GM19397 (cell line): Measurements from ENCODE around the gene MRPL46.
"Not testable (repeated sequence)": the region's sequence is repeated elsewhere in the genome, so short reads cannot be mapped to it uniquely, and the experiment has no call there.

ENCODE experiments used
- ATAC-seq: cut with Tn5 transposase; IDR thresholded peaks from one replicate; pipeline ENCODE4 v1.9.1; 2021; ENCODE audit warnings: mild to moderate bottlenecking, moderate library complexity; ENCODE audit not compliant: unreplicated experiment

MRPL46 gene

GRCh38 chr15:88480981-88481380 lies 13.8 kb upstream of the MRPL46 start:
- no peak for ATAC-seq

- ATAC-seq: no peak
Observed at GRCh38 chr15:88479169-88479568, 12.0 kb upstream of the MRPL46 start.

GRCh38 chr15:88477904-88478303 lies 10.7 kb upstream of the MRPL46 start:
- ATAC-seq: no peak

GRCh38 chr15:88477126-88477525 lies 9.9 kb upstream of the MRPL46 start:
- no peak for ATAC-seq

GRCh38 chr15:88476635-88477060 lies 9.5 kb upstream of the MRPL46 start:
- ATAC-seq: no peak

- ATAC-seq: not testable (repeated sequence)
Observed at GRCh38 chr15:88473661-88474293, 6.6 kb upstream of the MRPL46 start.

- ATAC-seq: no peak
Observed at GRCh38 chr15:88472225-88472624, 5.0 kb upstream of the MRPL46 start.

GRCh38 chr15:88470625-88471372 lies 3.6 kb upstream of the MRPL46 start:
- ATAC-seq: no peak

GRCh38 chr15:88469321-88469720 lies 2.1 kb upstream of the MRPL46 start:
- ATAC-seq: no peak

GRCh38 chr15:88468721-88469120 lies 1.5 kb upstream of the MRPL46 start:
- not testable (repeated sequence) for ATAC-seq

- no peak for ATAC-seq
Observed at GRCh38 chr15:88467935-88468528, 844 bp upstream of the MRPL46 start.

GRCh38 chr15:88465633-88466224 lies 1.5 kb downstream of the MRPL46 start:
- ATAC-seq: no peak

GRCh38 chr15:88463870-88464532 lies 3.2 kb downstream of the MRPL46 start:
- ATAC-seq: no peak

- ATAC-seq: no peak
Observed at GRCh38 chr15:88456733-88457132, 10.5 kb downstream of the MRPL46 start.

GRCh38 chr15:88454867-88455810 lies 12.0 kb downstream of the MRPL46 start:
- peak; percentile 82 for ATAC-seq

- ATAC-seq: no peak
Observed at GRCh38 chr15:88454236-88454635, 13.0 kb downstream of the MRPL46 start.

- ATAC-seq: no peak
Observed at GRCh38 chr15:88453651-88454050, 13.5 kb downstream of the MRPL46 start.

- no peak for ATAC-seq
Observed at GRCh38 chr15:88450125-88450798, 16.9 kb downstream of the MRPL46 start.

GRCh38 chr15:88449581-88449980 lies 17.6 kb downstream of the MRPL46 start:
- ATAC-seq: no peak
